ENCODE measurements around the gene ISG20L2.

DNA sequence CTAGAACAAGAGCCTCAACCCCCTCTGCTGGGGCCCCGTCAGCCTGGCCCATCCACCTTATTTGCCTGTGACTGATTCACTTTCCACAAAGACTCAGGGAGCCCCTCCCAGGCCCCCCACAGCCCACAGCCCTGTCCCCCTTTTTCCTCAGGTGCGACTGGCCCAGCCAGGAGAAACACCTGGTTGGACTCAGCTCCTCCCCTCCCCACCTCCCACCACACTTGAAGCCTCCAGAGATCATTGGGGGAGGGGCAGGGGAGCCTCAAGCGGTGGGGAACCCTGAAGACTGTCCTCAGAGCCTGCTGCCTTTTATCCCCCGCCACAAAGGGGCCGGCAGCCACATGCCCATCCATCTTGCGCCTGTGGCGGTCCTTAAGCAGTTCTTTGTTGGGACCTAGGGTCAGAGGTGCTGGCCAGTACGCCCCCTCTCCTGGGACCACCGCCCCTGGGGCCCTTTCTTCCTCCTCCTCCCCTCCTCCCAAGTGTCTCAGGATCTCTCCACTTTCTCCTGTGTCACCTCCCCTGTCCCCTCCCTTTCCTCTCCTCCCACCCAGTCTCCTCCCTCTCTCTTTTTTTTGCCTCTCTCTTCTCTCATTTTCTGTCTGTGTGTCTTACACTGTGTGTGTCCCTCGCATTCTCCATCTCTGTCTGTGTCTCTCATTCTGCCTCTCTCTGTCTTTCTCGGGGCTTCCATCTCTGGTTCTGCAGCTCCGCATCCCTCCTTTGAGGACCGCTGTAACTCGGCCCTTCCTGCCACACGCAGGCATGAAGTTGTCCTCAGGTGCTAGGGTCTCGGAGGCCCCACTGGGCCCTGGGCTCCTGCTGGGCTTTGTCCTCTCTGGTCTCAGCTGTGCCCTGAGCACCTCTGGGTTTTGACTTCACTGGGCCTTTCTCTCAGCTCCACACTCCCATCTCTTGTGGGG, 35.4 kb downstream of the ISG20L2 start:
- TF ChIP-seq EZH2 (IDR thresholded peaks at IDR 0.05), result no peak
- TF ChIP-seq, protein P1, sequence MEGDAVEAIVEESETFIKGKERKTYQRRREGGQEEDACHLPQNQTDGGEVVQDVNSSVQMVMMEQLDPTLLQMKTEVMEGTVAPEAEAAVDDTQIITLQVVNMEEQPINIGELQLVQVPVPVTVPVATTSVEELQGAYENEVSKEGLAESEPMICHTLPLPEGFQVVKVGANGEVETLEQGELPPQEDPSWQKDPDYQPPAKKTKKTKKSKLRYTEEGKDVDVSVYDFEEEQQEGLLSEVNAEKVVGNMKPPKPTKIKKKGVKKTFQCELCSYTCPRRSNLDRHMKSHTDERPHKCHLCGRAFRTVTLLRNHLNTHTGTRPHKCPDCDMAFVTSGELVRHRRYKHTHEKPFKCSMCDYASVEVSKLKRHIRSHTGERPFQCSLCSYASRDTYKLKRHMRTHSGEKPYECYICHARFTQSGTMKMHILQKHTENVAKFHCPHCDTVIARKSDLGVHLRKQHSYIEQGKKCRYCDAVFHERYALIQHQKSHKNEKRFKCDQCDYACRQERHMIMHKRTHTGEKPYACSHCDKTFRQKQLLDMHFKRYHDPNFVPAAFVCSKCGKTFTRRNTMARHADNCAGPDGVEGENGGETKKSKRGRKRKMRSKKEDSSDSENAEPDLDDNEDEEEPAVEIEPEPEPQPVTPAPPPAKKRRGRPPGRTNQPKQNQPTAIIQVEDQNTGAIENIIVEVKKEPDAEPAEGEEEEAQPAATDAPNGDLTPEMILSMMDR (IDR thresholded peaks at IDR 0.05), result no peak
